Heart left ventricle (tissue), 16 donors: ENCODE data around the gene FARSA. TPM values are rescaled to one million over a fixed set of nuclear protein-coding genes. Genes with fewer than 3 reads are reported as not detected.

Experiments used
- ATAC-seq, 4 donors: fragments of 200-7000 bp; cut with Tn5 transposase; one replicate each; pipeline ENCODE4 v1.9.1; 2020 to 2022; ENCODE audit warnings: moderate library complexity in 4 of 4, mild to moderate bottlenecking in 3 of 4, moderate number of reproducible peaks in 1 of 4
- DNase-seq, 5 donors: peaks; one replicate each; pipeline ENCODE4 v3.0.0-alpha.2; 2020
- H3K27ac ChIP-seq, 12 donors: fragments of 200-600 bp; sonication (generic) in 4 of 12; one replicate each; pipeline versions ENCODE4 v1.5.0 to v1.8.0; 2016 to 2022; ENCODE audit warnings: mild to moderate bottlenecking in 2 of 12
- H3K27me3 ChIP-seq, 9 donors: fragments of 200-600 bp; sonication (generic) in 2 of 9; one replicate each; pipeline versions ENCODE4 v1.5.1 to v1.8.0; 2016 to 2022; ENCODE audit warnings: mild to moderate bottlenecking in 3 of 9
- H3K36me3 ChIP-seq, 9 donors: fragments of 200-600 bp; sonication (generic) in 2 of 9; one replicate each; pipeline versions ENCODE4 v1.5.0 to v1.8.0; 2018 to 2022; ENCODE audit warnings: mild to moderate bottlenecking in 2 of 9
- H3K4me1 ChIP-seq, 12 donors: fragments of 200-600 bp; sonication (generic) in 4 of 12; one replicate each; pipeline versions ENCODE4 v1.5.0 to v1.8.0; 2016 to 2022; ENCODE audit warnings: mild to moderate bottlenecking in 3 of 12
- H3K4me3 ChIP-seq, 12 donors: fragments of 200-600 bp; sonication (generic) in 4 of 12; one replicate each; pipeline versions ENCODE4 v1.5.0 to v1.8.0; 2017 to 2022; ENCODE audit warnings: mild to moderate bottlenecking in 9 of 12, moderate library complexity in 4 of 12
- H3K9me3 ChIP-seq, 12 donors: fragments of 200-600 bp; sonication (generic) in 4 of 12; one replicate each; pipeline versions ENCODE4 v1.5.0 to v1.8.0; 2016 to 2022; ENCODE audit warnings: mild to moderate bottlenecking in 1 of 12
- CTCF ChIP-seq, 12 donors: fragments of 200-600 bp; sonication (generic) in 4 of 12; IDR thresholded peaks; one replicate each; pipeline versions ENCODE4 v1.5.0 to v1.8.0; 2018 to 2022; ENCODE audit warnings: antibody characterized with exemption in 12 of 12, mild to moderate bottlenecking in 5 of 12
- POLR2A ChIP-seq, 2 donors: fragments of 450-650 bp; IDR thresholded peaks; one replicate each; pipeline ENCODE4 v1.6.1; 2017; ENCODE audit warnings: antibody characterized with exemption in 2 of 2, mild to moderate bottlenecking in 2 of 2, moderate library complexity in 2 of 2
- WGBS, 4 donors: extraction: QIAGEN DNeasy Blood & Tissue Kit in 2 of 4; methylation state at CpG; one replicate each; pipeline versions ENCODE4 v1.1.5 to v1.1.7; 2013 to 2018; 5-methylcytosine and 5-hydroxymethylcytosine counted together
- intact Hi-C, 10 donors: fragments of 100-400 bp; cut with DNase I; formaldehyde crosslinking; loops; one replicate each; pipeline versions ENCODE4 v1.11.1 to v1.14.2; 2022
- polyA plus RNA-seq, 2 donors: library from polyadenylated mRNA; stranded (reverse); fragments of 200-250 nt; gene quantifications; one replicate each; pipeline ENCODE4 v1.2.3, GENCODE V29; 2013
- total RNA-seq, 9 donors: library from RNA; depleted of rRNA in 2 of 9; stranded (reverse); fragments of >200 nt in 2 of 9; fragmentation: NEBNext Ultra II Directional in 3 of 9; extraction: Animal tissue kit (Norgen Biotek cat#: 25700) in 3 of 9; gene quantifications; one replicate each; pipeline versions ENCODE4 v1.1.0 to v1.2.4, GENCODE V29; 2016 to 2023
- donor health status: ischemic (EF 13 %, LVEDD 7.1; RV severe dilation, severe dysfunction).
- donor health status: healthy with polysubstance abuse.
- donor health status: DM: no; HTN: yes; CAD: no.
- donor health status: DM: no; HTN: no; CAD: no.
- donor health status: ischemic (EF 25% LVEDD 6.9; RV normal size, moderate dysfunction).
- donor health status: ischemic (EF 25% LVEDD 5.7; RV mildly dilated, moderate dysfunction).
- donor health status: healthy.
- donor health status: DM: yes; HTN: yes; CAD: no.
- donor health status: ischemic (EF 35%, LVEDD 5.7; RV mildly dilated, moderate dysfunction).
- donor health status: nonischemic (EF 11% LVEDD 7.7; RV severe dilation, severe dysfunction).
- donor health status: DM: yes; HTN: yes; CAD: no.
- donor health status: PGD.
- donor health status: ischemic (EF 29% LVEDD 5.4; RV normal size, mild dysfunction).
- donor health status: nonischemic (EF 23%, LVEDD 6.1; RV moderate dilation, normal function).

FARSA gene
- total and polyA plus RNA-seq, 11 donors: 35.0 to 104 (median 40.6) TPM

GRCh38 chr19:12947702-12948611 is 14.4 kb upstream of the FARSA start:
- TF ChIP-seq POLR2A (IDR thresholded peaks at IDR 0.05) (no peak), CTCF (IDR thresholded peaks at IDR 0.05) (no peak)
- H3K27me3 ChIP-seq: no peaks in the 10 kb centered on the region
- no peak overlapping the region for H3K27ac ChIP-seq
- H3K4me3 ChIP-seq: no peak overlapping the region
- peaks cover 5 to 51% (median 27%) of the 10 kb centered on the region in 12 donors for H3K4me1 ChIP-seq
- DNase-seq (no peak), ATAC-seq (no peak)
- intact Hi-C loops: no loop called here
- 81 to 84% (median 83%) methylated on average over 22 to 28 of the region's 28 CpGs for WGBS, 4 donors
- H3K9me3 ChIP-seq: no peaks in the 10 kb centered on the region
- H3K36me3 ChIP-seq: peaks cover 5 to 84% (median 76%) of the 10 kb centered on the region in 9 donors

GRCh38 chr19:12946731-12947496 is 13.4 kb upstream of the FARSA start:
- no peaks in the 10 kb centered on the region for H3K27me3 ChIP-seq
- H3K9me3 ChIP-seq: no peaks in the 10 kb centered on the region
- ATAC-seq (no peak), DNase-seq (no peak)
- no peak for TF ChIP-seq CTCF (IDR thresholded peaks at IDR 0.05)
- TF ChIP-seq POLR2A (IDR thresholded peaks at IDR 0.05): no peak
- H3K36me3 ChIP-seq: peaks cover 5 to 83% (median 76%) of the 10 kb centered on the region in 9 donors
- H3K27ac ChIP-seq: peak overlapping the region in 10 of 12 donors; percentile 90 to 97 (median 94)
- peak overlapping the region in 11 of 12 donors; percentile 63 to 96 (median 88) for H3K4me3 ChIP-seq
- peaks cover 5 to 50% (median 24%) of the 10 kb centered on the region in 12 donors for H3K4me1 ChIP-seq
- intact Hi-C loops: no loop called here
- 60 to 64% (median 62%) methylated on average over 14 of the region's 14 CpGs for WGBS, 4 donors

- Histone ChIP-seq H3K27ac (peak overlapping the region; percentile 83 to 97 (median 94)), H3K27me3 (no peaks in the 10 kb centered on the region), H3K9me3 (no peaks in the 10 kb centered on the region), H3K36me3 (peaks cover 7 to 83% (median 76%) of the 10 kb centered on the region in 9 donors), H3K4me1 (peaks cover 5 to 56% (median 29%) of the 10 kb centered on the region in 12 donors), H3K4me3 (peak overlapping the region; percentile 63 to 96 (median 85))
- intact Hi-C loops: no loop called here
- peak; percentile 68 to 79 (median 74) for DNase-seq
- WGBS, 4 donors: 1 to 3% (median 1%) methylated on average over 15 to 40 of the region's 40 CpGs
- peak in 3 of 4 donors; percentile 76 to 78 (median 77) for ATAC-seq
- TF ChIP-seq CTCF (IDR thresholded peaks at IDR 0.05): no peak
- TF ChIP-seq POLR2A (IDR thresholded peaks at IDR 0.05): no peak
Observed at GRCh38 chr19:12946092-12946721, 12.7 kb upstream of the FARSA start.
